ENCODE data around the gene ATRNL1. TPM values are rescaled to one million over a fixed set of nuclear protein-coding genes. Genes with fewer than 3 reads are reported as not detected.
A peak's percentile ranks its signal among the peaks of the same experiment; 100 is the strongest.

The ATRNL1 gene, protein sequence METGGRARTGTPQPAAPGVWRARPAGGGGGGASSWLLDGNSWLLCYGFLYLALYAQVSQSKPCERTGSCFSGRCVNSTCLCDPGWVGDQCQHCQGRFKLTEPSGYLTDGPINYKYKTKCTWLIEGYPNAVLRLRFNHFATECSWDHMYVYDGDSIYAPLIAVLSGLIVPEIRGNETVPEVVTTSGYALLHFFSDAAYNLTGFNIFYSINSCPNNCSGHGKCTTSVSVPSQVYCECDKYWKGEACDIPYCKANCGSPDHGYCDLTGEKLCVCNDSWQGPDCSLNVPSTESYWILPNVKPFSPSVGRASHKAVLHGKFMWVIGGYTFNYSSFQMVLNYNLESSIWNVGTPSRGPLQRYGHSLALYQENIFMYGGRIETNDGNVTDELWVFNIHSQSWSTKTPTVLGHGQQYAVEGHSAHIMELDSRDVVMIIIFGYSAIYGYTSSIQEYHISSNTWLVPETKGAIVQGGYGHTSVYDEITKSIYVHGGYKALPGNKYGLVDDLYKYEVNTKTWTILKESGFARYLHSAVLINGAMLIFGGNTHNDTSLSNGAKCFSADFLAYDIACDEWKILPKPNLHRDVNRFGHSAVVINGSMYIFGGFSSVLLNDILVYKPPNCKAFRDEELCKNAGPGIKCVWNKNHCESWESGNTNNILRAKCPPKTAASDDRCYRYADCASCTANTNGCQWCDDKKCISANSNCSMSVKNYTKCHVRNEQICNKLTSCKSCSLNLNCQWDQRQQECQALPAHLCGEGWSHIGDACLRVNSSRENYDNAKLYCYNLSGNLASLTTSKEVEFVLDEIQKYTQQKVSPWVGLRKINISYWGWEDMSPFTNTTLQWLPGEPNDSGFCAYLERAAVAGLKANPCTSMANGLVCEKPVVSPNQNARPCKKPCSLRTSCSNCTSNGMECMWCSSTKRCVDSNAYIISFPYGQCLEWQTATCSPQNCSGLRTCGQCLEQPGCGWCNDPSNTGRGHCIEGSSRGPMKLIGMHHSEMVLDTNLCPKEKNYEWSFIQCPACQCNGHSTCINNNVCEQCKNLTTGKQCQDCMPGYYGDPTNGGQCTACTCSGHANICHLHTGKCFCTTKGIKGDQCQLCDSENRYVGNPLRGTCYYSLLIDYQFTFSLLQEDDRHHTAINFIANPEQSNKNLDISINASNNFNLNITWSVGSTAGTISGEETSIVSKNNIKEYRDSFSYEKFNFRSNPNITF (N-terminal part only)
- 0.12 and 0.39 TPM in 2 replicates for total RNA-seq (2014; rRNA removed; shearing (Covaris generic))

DNA sequence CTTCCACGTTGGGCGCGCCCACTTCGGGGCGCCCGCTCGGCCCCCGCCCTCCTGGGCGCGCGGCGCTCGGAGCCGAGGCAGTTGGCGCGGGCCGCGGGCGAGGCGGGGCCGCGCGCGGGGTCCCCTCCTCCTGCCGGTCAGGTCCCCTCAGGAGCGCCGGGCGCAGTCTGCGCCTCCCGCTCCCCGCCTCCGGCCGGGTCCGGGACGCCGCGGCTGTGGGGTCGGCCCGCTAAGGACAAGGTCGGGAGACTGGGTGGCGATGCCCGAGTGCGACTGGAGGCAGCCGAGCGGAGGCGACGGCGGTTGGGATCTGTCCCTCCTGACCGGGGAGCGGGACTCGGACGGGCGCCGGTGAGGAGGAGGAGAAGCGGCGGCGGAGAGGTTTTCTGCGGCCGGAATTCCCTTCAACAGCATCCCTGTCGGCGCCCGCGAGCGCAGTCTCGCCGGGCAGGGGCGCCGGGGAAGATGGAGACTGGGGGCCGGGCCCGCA, at the start of gene ATRNL1:
Gene ATRNL1 (plus strand): TSS at position 80 of the 490 bp plus-strand sequence. CDS start 386 bp downstream, at position 466.
- peak; percentile 13 for DNase-seq (ENCODE audit: low read depth)

DNA sequence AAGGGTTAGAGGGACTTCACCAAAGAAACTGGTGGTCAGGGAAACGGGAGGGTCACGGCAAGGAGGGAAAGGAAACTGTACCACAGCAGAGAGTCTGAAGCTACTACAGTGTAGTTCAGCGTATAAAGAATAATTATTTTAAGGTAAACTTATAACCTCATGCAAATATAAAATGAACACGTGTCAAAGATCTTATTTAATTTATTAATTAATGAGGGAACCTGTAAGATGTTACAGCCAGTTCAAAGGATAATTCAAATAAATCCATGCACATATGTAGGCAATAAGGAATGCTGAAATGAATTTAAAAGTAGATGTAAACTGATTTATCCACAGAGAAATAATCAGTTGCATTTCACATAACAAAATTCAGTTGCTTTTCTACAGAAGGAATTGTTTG, 49.4 kb upstream of the ATRNL1 start:
- DNase-seq (ENCODE audit: low read depth): no peak

DNA sequence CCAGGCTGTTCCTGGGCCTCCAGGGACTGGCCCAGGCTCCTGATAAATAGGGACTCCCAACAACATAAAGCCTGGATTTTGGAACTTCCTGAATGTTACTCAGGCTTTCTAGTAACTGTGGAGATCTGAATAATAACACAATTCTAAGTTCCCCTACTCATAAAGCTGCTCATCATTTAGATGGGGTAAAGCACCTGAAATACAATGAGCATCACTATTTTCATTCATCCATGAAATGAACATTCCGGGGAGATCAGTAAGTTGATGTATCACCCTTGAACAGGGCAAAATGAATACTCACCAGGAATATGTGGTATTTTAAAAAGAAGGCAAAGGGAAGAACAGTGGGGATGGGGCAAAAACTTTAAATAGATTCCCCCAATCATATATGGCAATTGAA, 48.3 kb upstream of the ATRNL1 start:
- DNase-seq (ENCODE audit: low read depth): no peak

DNA sequence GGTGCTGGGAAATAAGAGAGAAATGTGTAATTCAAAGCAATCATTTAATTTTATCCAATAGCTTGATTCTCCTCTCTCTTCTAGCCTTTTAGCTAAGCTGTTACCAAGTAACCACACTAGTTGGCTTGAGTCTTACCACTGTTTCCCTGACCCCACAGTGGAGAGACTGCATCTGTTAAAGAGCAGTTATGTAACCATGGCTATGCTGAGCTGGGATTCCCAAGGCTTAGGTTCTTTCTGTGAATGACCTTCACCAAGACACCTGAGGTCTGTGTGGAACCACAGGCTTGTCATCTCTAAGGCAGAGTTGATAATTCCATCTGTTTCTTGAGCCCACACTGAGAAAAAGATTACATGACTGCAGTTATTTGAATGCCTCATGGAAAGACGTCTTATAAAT, 47.7 kb upstream of the ATRNL1 start:
- no peak for DNase-seq (ENCODE audit: low read depth)

DNA sequence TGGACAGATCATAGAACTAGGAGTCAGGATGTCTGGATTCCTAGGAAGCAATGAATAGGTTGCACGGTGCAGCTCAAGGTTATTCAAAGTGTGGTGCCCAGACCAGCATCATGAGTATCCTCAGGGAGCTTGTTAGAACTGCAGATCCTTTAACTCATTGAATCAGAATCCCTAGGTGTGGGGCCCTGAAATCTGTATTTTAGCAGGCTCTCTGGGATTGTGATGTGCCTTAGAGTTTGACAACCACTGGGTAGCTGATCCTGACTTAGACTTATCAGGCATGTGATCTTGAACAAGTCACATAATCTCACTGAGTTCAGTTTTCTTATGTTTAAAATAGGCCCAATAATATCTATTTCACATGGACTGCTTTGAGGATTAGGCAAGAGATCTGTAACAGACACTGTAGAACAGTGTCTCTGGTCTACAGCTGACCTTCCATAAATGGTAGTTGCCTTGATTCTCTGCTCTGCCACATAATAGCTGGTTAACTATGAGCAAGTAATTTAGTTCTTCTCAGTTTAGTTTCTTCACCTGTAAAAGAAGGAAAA, 46.4 kb upstream of the ATRNL1 start:
- DNase-seq (ENCODE audit: low read depth): no peak

DNA sequence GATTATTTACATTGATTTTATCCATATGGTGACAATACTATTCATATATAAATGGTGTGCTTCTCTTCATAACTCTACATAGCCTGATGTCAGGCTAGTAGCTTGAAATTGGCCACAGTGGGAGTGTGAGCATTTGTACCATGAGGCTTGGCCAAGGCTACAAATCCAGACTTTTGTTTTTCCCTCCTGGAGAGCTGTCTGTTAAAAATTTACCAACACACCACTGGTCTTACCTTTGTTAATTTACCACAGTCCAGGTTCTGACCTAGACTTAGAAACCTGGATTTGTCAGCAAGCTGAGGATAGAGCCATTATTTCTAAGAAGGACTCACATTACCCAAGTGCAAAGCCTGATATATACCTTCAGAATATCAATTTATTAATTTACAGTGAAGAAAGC, 45.5 kb upstream of the ATRNL1 start:
- no peak for DNase-seq (ENCODE audit: low read depth)

DNA sequence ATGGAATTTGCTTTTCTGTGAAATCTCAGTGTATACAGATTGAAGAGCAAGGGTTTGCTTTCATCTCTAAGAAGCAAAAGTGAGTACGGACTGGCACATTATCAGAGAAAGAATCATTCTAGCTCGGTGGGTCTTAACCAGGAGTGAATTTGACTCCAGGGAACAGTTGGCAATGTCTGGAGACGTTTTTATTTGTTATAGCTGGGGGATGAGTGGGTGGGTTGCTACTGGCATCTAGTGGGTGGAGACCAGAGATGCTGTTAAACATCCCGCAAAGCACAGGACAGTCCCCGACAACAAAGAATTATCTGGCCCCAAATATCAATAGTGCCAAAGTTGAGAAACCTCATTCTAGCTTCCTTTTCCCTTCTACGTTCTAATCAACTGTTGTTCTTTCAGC, 43.8 kb upstream of the ATRNL1 start:
- no peak for DNase-seq (ENCODE audit: low read depth)

DNA sequence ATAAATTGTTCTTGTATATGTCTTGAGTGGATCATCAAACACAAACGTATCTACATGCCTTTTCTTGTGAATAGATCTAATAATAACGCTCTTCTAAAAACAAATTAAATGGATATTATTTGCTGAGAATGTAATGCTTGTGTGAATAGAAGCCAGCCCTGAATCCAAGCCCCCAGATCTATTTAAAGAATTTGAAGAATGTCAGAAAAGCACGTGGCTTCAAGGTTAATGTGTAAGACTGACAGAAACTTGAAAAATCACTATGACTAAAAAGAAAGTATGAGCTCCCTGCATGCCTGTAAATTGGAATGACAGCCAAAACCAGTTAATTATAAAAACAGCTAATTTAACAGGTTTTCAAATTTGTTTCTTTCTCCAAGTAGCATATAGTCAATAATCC, 43.2 kb upstream of the ATRNL1 start:
- DNase-seq (ENCODE audit: low read depth): no peak

DNA sequence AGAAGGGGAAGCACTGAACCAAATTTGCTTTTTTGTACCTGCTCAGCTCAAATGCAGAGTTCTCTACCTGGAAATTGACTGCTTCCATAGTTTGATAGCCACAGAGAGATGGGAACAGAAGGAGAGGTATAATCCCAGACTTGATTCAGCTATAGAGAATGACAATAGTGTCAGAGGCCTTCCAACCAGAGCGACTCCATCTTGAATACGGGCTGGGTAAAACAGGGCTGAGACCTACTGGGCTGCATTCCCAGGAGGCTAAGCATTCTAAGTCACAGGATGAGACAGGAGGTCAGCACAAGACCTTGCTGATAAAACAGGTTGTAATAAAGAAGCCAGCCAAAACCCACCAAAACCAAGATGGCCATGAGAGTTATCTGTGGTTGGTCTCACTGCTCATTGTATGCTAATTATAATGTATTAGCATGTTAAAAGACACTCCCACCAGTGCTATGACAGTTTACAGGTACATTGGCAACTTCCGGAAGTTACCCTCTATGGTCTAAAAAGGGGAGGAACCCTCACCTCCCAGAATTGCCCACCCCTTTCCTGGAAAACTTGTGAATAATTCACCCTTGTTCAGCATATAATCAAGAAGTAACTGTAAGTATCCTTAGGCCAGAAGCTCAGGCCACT, 42.7 kb upstream of the ATRNL1 start:
- DNase-seq (ENCODE audit: low read depth): no peak

DNA sequence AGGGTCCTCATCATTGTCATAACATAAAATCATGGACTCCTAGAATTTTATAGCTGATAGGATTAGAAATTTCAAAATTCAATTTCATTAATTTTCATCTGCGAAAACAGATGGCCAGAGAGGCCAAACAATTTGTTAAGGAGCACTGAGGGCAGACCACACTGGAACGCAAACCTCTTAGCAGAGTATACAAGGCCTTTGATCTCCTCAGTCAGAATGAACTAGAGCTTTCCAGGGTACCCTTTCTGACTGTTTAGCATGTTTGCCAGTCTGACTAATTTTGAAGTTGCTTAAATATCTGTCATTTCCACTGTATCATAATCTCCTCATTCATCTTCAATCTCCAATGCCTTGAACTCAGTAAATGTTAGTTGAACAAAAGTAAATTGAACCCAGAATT, 41.9 kb upstream of the ATRNL1 start:
- no peak for DNase-seq (ENCODE audit: low read depth)

DNA sequence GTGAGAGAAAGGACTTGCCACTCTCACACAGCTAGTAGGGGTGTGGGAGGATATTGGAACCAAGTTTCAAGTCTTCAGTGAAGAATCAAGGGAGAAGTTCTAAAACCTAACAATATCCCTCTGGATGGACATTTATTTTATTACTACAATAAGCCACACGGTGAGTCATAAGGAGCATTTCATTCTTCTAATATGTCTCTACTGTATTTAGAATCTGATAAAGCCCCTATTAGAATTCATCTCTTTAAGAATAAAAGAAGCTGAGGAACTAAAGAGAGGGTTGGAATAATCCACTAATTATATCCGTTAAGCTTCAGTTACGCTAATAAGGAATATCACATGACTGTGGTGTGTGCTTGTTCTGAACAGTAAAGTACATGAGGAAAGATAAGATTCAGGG, 40.9 kb upstream of the ATRNL1 start:
- no peak for DNase-seq (ENCODE audit: low read depth)

DNA sequence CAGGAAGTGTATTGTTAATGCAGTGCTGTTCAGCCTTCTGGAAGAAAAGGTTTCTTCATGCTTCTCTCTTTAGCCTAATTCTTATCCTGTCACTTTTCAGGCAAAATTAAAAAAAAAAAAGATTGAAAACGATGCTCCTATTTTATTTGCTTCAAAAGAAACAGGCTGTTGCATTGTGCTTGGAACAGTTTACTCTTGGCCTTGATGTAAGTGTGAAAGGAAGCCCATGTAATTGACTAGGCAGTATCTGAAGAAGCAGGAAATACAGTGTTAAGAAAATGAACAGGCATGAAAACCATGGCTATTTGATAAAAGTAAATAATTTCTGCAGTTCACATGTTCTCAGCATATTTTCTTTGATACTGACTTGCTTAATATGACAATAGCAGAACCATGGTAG, 40.4 kb upstream of the ATRNL1 start:
- no peak for DNase-seq (ENCODE audit: low read depth)

DNA sequence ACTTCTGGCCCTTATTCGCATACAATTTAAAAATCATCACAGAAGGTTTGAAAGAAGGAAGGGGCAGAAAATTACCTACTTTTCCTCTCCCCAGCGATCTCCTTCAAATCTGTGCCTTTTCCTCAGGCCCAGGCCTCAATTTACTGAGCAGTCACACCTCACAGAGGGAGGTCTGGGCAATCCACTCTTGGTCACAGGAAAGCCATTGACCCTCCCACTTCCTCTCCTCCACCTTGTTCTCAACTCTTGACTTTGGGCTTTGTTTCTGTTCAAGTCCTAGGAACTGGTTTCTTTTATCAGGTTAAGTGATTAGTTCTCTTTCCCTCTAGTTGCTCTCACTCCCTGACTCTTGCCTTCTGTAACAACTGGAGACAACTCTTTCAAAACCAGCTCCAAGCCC, 37.0 kb upstream of the ATRNL1 start:
- no peak for DNase-seq (ENCODE audit: low read depth)

DNA sequence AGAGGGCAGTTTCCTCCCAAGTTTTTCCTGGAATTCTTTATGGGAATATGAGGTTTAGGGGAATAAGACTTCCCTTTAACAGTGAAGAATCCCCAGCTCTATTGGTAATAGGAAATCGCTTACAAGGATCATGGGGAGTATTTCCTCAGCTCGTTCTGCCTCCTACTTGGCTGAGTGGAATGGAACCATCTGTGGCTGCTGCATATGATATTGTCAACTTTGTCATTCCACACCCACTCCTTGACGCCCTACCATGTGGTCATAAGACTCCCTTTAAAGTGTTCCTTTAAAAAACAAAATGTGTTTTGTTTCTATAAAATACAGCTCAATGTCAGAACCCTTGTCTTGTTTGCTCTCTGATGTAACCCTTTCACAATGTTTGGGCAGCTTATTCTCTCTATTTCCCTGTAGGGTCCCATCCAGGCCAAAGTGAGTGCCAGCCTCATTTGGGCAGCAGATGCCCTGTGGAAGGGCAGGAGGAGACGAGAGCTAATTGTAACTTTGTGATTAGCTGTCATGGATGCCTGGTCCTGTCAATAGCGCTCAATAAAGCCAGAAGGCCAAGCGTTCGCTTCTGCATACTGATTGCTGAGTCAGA, 33.8 kb upstream of the ATRNL1 start:
- no peak for DNase-seq (ENCODE audit: low read depth)

DNA sequence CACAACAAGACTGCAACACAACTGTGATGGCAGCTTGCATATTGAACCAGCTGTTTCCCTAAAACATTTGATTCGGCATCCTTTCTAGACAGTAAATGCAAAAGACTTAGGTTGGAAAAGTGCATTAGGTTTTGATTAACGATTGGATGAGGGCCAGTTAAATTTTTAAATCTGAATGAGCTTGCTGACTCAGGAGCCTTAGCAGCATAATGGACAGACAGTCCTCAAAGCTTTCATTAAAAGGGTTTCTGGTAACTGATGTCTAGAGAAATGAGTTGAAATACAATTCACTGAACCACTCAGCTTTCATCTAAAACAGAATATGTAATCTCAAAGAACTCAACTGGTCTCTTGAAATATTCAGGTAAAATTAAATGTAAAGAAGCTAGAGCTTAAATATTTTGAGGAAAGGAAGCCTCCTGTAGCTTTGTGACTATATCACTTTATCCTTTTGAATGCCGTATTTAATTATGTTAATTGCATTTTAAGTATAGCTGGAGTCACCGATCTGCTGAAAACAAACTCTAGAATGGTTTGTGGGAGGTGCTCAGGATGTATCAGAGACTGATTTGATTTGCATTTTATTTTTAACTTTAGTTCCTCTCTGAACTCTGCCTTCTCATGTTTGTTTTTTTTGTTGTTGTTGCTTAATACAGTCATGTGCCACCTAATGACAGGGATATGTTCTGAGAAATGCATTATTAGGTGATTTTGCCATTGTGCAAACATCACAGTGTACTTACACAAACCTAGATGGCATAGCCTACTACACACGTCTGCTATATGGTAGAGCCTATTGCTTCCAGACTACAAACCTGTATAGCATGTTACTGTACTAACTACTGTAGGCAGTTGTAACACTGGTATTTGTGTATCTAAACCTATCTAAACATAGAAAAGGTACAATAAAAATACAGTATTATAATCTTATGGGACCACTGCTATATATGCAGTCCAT, 29.2 kb upstream of the ATRNL1 start:
- no peak for DNase-seq (ENCODE audit: low read depth)

DNA sequence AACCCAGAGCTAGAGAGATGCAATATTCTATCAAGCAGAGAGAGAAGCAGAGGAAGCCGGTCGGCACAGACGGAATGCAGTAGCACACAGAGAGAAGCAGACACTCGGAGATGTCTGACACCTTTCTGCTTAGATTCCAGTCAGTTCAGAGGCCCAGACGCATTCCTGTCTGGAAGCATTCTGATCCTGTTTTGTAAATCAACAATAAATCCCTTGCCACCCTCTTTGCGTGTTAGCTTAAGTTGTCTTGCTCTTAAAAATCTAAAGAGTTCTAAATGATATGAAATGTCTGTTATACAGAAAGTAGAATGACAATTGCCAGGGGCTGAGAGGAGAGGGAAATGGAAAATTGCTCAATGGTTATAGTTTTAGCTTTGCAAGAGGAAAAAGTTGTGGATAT, 27.4 kb upstream of the ATRNL1 start:
- no peak for DNase-seq (ENCODE audit: low read depth)

DNA sequence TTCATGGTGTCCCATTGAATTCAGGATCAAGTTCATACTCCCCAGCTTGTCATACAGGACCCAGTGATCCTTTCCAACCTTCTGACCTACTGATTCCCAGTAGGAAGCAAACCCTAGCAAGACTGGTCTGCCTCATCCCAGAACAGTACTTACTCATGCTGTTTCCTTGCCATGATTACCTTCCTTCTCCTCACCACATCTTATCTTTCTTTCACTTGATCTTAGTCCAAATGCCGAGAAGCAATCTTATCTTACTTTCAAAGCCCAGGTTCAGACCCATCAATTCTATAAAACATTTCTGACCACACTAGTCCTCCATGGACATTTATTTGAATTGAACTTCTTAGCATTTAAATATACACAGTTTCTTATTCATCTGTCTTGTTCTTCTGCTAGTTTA, 26.6 kb upstream of the ATRNL1 start:
- DNase-seq (ENCODE audit: low read depth): no peak

DNA sequence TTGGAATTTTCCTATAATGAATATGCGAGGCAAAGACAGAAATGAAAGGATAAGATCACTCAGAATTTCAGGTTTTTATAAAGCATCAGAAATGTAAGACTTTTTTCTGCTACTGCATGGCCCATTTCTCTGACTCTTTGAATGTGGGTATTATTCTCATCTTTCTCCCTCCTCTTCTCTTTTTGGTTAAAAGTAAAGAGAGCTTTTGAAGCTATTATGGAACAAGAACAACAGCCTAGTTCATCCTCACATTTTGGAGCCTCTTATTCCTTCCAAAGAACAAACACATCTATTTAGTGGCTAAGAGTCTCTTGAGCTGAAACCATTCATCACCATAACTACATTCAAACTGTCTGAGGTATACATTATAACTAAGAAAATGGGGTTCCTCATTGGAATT, 19.4 kb upstream of the ATRNL1 start:
- peak; percentile 4 for DNase-seq (ENCODE audit: low read depth)

DNA sequence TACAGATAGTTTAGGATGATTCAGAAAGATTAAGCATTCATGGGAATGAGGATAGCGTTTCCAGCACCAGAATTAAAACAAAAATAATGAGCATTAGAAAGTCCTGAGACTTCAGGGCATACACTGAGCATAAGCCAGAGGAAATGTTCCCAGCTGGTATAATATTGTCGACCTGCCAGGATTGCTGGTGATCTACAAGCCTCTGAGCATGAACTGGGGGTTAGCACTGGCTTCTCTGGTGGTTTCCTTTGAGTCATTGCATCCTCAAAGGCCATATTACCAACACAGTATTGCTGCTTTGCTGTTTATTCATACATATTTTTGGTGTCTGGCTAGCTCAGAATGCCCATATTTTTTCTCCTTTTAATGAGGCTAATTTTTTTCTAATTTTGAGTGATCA, 10.7 kb upstream of the ATRNL1 start:
- peak; percentile 24 for DNase-seq (ENCODE audit: low read depth)
